ENCODE results near the gene SLC6A18.
"Not testable (repeated sequence)": the region's sequence is repeated elsewhere in the genome, so short reads cannot be mapped to it uniquely, and the experiment has no call there.

The SLC6A18 gene

GRCh38 chr5:1290956-1291355, 65.8 kb downstream of the SLC6A18 start:
- DNase-seq (ENCODE audit: low read depth), result not testable (repeated sequence)

DNA sequence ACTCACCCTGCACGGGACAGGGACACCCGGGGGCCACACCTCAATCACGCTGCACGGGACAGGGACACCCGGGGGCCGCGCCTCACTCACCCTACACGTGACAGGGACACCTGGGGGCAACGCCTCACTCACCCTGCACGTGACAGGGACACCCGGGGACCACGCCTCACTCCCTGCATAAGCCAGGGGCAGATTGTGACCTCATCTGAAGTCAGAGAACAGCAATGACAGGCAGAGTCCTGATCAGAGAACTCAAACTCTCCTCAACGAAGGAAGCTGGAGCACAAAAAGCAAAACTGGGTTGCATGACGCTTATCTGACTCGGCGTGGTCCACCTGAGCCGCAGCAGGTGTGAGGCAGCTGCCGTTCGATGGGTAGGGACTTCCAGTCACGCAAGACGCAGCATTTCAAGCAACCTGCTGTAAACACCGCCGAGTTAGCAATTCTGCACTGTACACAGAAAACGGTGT, 66.5 kb downstream of the SLC6A18 start:
- no peak for DNase-seq (ENCODE audit: low read depth)

DNA sequence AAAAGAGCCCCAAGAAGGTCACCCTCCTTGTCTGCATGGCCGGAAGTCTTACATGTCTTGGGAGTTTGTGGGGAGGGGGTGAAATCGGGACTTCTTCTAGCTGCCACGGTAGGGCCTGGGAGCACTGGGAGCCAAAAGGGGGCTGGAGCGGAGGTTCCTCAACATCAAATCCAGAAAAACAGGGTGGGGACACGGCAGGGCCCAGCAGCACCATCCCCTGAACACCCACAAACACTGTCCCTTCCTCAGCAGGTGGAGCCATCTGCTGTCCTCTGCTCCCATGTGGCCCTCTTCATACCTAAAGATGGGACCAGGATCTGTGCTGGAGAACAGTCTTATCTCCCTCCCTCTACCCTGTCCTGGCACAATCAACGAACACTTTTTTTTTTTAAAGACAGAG, 67.0 kb downstream of the SLC6A18 start:
- DNase-seq (ENCODE audit: low read depth), result no peak

DNA sequence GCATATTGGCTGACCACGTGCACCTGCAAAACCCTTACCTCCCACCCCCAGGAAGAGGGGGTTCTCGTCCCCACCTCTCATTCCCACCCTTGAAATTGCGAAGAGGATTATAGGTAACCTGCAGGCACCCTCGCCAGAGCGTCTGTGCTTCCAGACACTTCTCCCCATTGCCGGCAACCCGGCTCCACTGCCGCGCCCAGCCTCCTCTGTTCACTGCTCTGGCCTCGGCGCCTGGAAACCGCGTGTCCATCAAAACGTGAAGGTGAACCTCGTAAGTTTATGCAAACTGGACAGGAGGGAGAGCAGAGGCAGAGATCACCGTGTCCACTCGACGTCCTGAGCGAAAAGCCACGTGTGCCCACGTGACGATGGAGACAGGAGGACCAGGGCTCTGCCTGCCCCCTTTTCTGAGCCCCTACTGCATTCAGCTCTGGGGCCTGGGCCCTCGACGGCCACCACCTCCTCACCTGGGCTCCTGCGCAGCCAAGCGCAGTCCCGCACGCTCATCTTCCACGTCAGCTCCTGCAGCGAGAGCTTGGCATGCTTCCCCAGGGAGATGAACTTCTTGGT, 67.8 kb downstream of the SLC6A18 start:
- DNase-seq (ENCODE audit: low read depth), result no peak

DNA sequence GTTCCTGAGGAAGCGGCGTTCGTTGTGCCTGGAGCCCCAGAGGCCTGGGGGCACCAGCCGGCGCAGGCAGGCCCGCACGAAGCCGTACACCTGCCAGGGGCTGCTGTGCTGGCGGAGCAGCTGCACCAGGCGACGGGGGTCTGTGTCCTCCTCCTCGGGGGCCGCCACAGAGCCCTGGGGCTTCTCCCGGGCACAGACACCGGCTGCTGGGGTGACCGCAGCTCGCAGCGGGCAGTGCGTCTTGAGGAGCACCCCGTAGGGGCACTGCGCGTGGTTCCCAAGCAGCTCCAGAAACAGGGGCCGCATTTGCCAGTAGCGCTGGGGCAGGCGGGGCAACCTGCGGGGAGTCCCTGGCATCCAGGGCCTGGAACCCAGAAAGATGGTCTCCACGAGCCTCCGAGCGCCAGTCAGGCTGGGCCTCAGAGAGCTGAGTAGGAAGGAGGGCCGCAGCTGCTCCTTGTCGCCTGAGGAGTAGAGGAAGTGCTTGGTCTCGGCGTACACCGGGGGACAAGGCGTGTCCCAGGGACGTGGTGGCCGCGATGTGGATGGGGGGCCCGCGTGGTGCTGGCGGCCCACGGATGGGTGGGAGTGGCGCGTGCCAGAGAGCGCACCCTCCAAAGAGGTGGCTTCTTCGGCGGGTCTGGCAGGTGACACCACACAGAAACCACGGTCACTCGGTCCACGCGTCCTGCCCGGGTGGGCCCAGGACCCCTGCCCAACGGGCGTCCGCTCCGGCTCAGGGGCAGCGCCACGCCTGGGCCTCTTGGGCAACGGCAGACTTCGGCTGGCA, 68.4 kb downstream of the SLC6A18 start:
- no peak for DNase-seq (ENCODE audit: low read depth)

- no peak for DNase-seq (ENCODE audit: low read depth)
Measured at GRCh38 chr5:1294206-1294834, 69.1 kb downstream of the SLC6A18 start.

DNA sequence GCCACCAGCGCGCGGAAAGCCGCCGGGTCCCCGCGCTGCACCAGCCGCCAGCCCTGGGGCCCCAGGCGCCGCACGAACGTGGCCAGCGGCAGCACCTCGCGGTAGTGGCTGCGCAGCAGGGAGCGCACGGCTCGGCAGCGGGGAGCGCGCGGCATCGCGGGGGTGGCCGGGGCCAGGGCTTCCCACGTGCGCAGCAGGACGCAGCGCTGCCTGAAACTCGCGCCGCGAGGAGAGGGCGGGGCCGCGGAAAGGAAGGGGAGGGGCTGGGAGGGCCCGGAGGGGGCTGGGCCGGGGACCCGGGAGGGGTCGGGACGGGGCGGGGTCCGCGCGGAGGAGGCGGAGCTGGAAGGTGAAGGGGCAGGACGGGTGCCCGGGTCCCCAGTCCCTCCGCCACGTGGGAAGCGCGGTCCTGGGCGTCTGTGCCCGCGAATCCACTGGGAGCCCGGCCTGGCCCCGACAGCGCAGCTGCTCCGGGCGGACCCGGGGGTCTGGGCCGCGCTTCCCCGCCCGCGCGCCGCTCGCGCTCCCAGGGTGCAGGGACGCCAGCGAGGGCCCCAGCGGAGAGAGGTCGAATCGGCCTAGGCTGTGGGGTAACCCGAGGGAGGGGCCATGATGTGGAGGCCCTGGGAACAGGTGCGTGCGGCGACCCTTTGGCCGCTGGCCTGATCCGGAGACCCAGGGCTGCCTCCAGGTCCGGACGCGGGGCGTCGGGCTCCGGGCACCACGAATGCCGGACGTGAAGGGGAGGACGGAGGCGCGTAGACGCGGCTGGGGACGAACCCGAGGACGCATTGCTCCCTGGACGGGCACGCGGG, 69.9 kb downstream of the SLC6A18 start, which contains the start of gene TERT:
TSS of gene TERT (minus strand) at position 234 of the 815 bp plus-strand sequence. CDS start at position 155, 79 bp downstream.
- DNase-seq (ENCODE audit: low read depth), result no peak

- DNase-seq (ENCODE audit: low read depth), result no peak
Measured at GRCh38 chr5:1295650-1296037, 70.5 kb downstream of the SLC6A18 start.
